Osteoblast (primary cell): ENCODE results near the gene NLRP4. TPM values are rescaled to one million over a fixed set of nuclear protein-coding genes. Genes with fewer than 3 reads are reported as not detected.

Experiments used
- DNase-seq: peaks from one replicate; pipeline ENCODE4 v3.0.0; 2011; ENCODE audit warnings: low spot score, mixed read lengths; ENCODE audit not compliant: insufficient read length; ENCODE audit errors: missing footprints
- H2AFZ ChIP-seq: 2 replicates; pipeline ENCODE4 v1.6.0; 2011; ENCODE audit warnings: mild to moderate bottlenecking, low read length
- H3K27ac ChIP-seq: 2 replicates; pipeline ENCODE4 v1.5.1; 2011; ENCODE audit warnings: mild to moderate bottlenecking, low read depth, low read length, moderate library complexity
- H3K27me3 ChIP-seq: 2 replicates; pipeline ENCODE4 v1.6.0; 2012; ENCODE audit warnings: mild to moderate bottlenecking, control low read depth, inconsistent platforms, low read length, moderate library complexity; ENCODE audit not compliant: insufficient read depth
- H3K36me3 ChIP-seq: 2 replicates; pipeline ENCODE4 v1.5.1; 2011; ENCODE audit warnings: mild to moderate bottlenecking, low read length, control low read depth, moderate library complexity; ENCODE audit not compliant: insufficient read depth
- H3K4me1 ChIP-seq: 2 replicates; pipeline ENCODE4 v1.5.1; 2011; ENCODE audit warnings: mild to moderate bottlenecking, low read length, control low read depth, moderate library complexity; ENCODE audit not compliant: insufficient read depth
- H3K4me2 ChIP-seq: 2 replicates; pipeline ENCODE4 v1.6.0; 2011; ENCODE audit warnings: mild to moderate bottlenecking, low read length; ENCODE audit not compliant: insufficient read depth
- H3K4me3 ChIP-seq: fragments of 200-600 bp; sonication (generic); 3 replicates; pipeline ENCODE4 v1.5.1; 2012; ENCODE audit warnings: mild to moderate bottlenecking, low read length, inconsistent platforms; ENCODE audit not compliant: insufficient read depth
- H3K79me2 ChIP-seq: 2 replicates; pipeline ENCODE4 v1.6.0; 2012; ENCODE audit warnings: mild to moderate bottlenecking, low read length, control low read depth, inconsistent platforms; ENCODE audit not compliant: insufficient read depth
- H3K9me3 ChIP-seq: 2 replicates; pipeline ENCODE4 v1.5.1; 2011; ENCODE audit warnings: low read depth, low read length, control low read depth
- H4K20me1 ChIP-seq: 2 replicates; pipeline ENCODE4 v1.6.0; 2012; ENCODE audit warnings: mild to moderate bottlenecking, low read length, control low read depth; ENCODE audit not compliant: insufficient read depth
- CTCF ChIP-seq: IDR thresholded peaks from 2 replicates; pipeline ENCODE4 v1.5.1; 2011; ENCODE audit warnings: mild to moderate bottlenecking, low read depth, low read length, moderate library complexity; ENCODE audit errors: extremely low read depth
- total RNA-seq: library from RNA; depleted of rRNA; stranded (reverse); fragments of >200 nt; gene quantifications from 2 replicates; pipeline ENCODE4 v1.2.3, GENCODE V29; 2012

Gene NLRP4
- total RNA-seq, 1 donor: not detected

- Histone ChIP-seq H2AFZ (no peak overlapping the region), H3K36me3 (no peaks in the 10 kb centered on the region), H3K4me1 (no peaks in the 10 kb centered on the region), H3K79me2 (no peaks in the 10 kb centered on the region), H3K27me3 (no peaks in the 10 kb centered on the region), H4K20me1 (no peaks in the 10 kb centered on the region), H3K9me3 (peaks cover 2% of the 10 kb centered on the region), H3K4me3 (no peak overlapping the region), H3K4me2 (no peak overlapping the region), H3K27ac (no peak overlapping the region)
- no peak for TF ChIP-seq CTCF
- no peak for DNase-seq
Measured at GRCh38 chr19:55930996-55931515, 94.7 kb downstream of the NLRP4 start.

Other genes starting within 250 kb of the NLRP4 start
- 2.9 and 3.6 TPM in 2 replicates for gene FIZ1, start 237.0 kb upstream of the NLRP4 start, total RNA-seq
- 11.2 TPM in 2 replicates for gene ZNF524, start 236.3 kb upstream of the NLRP4 start, total RNA-seq
- 1.4 and 1.5 TPM in 2 replicates for gene ZNF865, start 230.9 kb upstream of the NLRP4 start, total RNA-seq
- gene ZNF784, start 212.0 kb upstream of the NLRP4 start, total RNA-seq: 6.5 and 8.7 TPM in 2 replicates
- 6.5 and 8.3 TPM in 2 replicates for gene ZNF580, start 195.5 kb upstream of the NLRP4 start, total RNA-seq
- 25.7 and 28.6 TPM in 2 replicates for gene ZNF581, start 192.9 kb upstream of the NLRP4 start, total RNA-seq
- 10.5 and 13.3 TPM in 2 replicates for gene CCDC106, start 188.3 kb upstream of the NLRP4 start, total RNA-seq
- 64.5 and 70.2 TPM in 2 replicates for gene U2AF2, start 181.5 kb upstream of the NLRP4 start, total RNA-seq
- gene EPN1, start 161.3 kb upstream of the NLRP4 start, total RNA-seq: 25.0 and 31.5 TPM in 2 replicates
- gene NLRP9, start 98.1 kb upstream of the NLRP4 start, total RNA-seq: not detected in 2 replicates
- not detected in 2 replicates for gene RFPL4A, start 77.4 kb upstream of the NLRP4 start, total RNA-seq
- gene RFPL4AL1, start 67.4 kb upstream of the NLRP4 start, total RNA-seq: not detected in 2 replicates
- not detected in 2 replicates for gene NLRP11, start 4.5 kb upstream of the NLRP4 start, total RNA-seq
- not detected in 2 replicates for gene NLRP13, start 95.8 kb downstream of the NLRP4 start, total RNA-seq
- gene NLRP8, start 111.3 kb downstream of the NLRP4 start, total RNA-seq: not detected in 2 replicates
- not detected in 2 replicates for gene NLRP5, start 150.2 kb downstream of the NLRP4 start, total RNA-seq